ENCODE measurements around the gene MACF1.

- TF ChIP-seq L3MBTL2 (conservative IDR thresholded peaks at IDR 0.05): no peak
- no peak for TF ChIP-seq NFRKB (IDR thresholded peaks at IDR 0.05)
- TF ChIP-seq ZNF384 (IDR thresholded peaks at IDR 0.05): no peak
- TF ChIP-seq FOXM1 (IDR thresholded peaks at IDR 0.05; ENCODE audit: borderline replicate concordance): no peak
- TF ChIP-seq BHLHE40 (IDR thresholded peaks at IDR 0.05; ENCODE audit: borderline replicate concordance): no peak
These were observed 128.8 kb downstream of the MACF1 start for GRCh38 chr1:39333296-39333695.

Measured in HEK293T (cell line).